ENCODE data around the gene CCND3. TPM values are rescaled to one million over a fixed set of nuclear protein-coding genes. Genes with fewer than 3 reads are reported as not detected.

Gene CCND3
- 159 to 199 TPM (median 189 TPM) in 5 replicates for total RNA-seq (2022; extraction: Qiagen RNA extraction; ENCODE audit: low read depth)

DNA sequence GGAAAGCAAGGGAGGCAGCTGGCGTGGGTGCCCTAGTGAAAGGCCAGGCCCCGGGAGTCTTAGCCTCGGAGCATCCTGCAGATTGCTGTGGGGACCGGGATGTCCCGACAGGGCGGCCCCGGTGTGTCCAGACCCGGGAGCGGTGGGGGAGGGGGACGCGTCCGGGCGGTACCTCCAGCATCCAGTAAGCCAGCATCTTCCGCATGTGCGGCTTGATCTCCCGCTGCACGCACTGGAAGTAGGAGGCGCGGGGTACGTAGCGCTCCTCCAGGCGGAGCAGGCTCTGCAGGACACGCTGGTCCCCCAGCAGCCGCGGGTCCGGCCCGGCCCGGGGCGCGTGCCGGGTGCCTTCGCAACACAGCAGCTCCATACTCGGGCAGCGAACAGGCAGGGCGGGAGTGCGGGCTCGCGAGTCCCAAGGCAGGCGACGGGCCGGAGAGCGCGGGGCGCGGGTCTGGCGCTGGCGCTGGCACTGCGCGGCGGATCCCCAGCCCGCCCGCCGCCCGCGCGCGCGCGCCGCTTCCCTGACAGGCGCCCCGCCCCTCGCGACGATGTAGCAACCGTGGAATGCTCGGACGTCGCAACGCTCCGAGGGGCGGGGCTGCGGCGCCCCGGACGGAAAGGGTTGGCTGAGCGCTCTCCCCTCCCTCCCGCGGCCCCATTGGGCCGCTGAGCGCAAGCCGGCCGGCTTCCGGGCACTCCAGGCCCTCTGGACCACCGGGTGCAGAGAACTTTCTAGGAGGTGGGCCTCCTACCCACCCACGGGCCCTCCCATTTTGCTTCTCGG lies at the start of gene CCND3:
Gene CCND3, minus strand, starts transcription at position 529 of the 787 bp plus-strand sequence. Its CDS starts 159 bp downstream, at position 370.

DNA sequence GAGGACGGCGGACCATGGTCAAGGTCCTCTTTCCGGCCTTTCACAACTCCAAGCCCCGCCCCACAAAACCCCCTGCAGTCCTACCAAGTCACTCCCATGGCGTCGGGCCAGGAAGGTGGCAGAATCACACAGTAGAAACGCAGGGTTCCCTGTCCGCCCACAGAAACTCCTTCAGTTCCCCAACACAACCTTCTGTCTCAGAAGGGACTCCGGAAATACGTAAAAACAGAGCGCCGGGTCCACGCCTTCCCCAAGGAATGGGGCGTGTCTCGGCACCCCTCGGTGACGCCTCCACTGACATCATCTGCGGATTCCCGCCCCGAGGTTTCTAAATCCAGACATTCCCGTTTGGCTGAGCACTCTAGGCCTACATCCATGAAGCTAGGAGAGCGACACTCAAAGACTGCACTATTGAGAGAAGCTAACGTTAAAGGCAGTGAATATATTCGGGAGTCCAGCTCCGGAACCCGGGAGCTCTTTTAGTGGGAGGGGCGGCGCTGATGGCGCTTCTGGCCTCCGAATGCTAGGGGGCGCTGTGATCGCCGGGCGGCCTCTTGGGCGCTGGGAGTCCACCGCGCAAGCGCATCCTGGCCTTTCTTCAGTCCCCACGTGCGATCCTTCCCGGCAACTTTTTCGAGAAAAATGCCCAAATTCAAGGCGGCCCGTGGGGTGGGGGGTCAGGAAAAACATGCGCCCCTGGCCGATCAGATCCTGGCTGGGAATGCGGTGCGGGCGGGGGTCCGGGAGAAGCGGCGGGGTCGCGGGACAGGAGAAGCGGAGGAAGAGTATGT lies 20.5 kb downstream of the CCND3 start, which contains the start of the genes BYSL and MED20:
Gene BYSL, plus strand, starts transcription at position 579 of the 791 bp plus-strand sequence. Its CDS starts 64 bp downstream, at position 643.
Gene MED20, minus strand, starts transcription at position 219 of the 791 bp plus-strand sequence. Its CDS starts 121 bp downstream, at position 98.

DNA sequence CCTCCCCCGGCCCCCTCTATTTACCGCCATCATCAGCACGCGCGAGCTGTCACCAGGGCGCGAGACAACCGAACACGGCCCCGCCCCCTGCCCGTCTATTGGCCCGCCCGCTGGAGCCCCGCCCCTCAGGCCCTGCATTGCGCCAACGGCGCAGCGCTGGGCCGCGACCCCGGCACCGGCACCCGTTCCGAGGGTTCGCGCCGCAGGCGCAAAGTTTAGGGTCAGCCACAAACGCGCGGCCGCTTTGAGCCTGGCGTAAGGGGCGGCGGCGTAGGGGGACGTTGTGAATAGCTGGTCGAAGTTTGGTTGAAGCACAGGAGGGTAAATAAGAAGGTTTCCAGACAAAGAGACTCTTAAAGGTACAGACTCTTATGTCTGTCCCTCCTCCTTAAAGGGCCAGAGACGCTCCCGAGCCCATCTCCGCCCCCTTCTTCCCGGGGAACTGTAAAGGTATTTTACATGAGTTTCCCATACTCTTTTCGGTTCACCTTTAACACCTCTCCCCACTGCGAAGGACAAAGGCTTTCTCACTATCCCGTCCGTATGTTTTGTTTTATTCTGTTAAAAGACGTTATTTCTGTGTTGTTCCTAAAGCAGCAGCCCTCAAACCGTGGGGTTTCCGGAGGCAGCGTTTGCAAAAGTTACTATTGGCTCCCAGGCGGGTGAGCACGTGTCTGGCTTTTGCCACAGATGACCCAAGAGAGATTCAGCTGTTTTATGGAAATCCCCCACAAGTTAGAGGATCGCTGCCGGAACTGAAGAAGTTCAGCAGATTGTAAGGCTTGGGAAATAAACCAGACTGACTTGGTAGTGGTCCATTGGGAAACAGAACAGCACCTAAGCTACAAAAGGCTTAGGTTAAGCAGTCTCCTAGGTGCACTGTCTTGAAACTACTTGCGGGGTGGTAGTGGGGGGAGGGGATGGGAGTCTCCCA lies 46.0 kb downstream of the CCND3 start, which contains the start of gene USP49:
Gene USP49, minus strand, starts transcription at position 76 of the 934 bp plus-strand sequence. CDS start 88,392 bp downstream, outside the sequence.

Other genes with a start within 250 kb of the CCND3 start
- 4.3 to 6.1 TPM (median 5.5 TPM) in 5 replicates for gene TFEB, start 206.2 kb downstream of the CCND3 start, total RNA-seq (2022; extraction: Qiagen RNA extraction; ENCODE audit: low read depth)
- gene PGC, start 194.4 kb downstream of the CCND3 start, total RNA-seq (2022; extraction: Qiagen RNA extraction; ENCODE audit: low read depth), result not detected in 5 replicates
- gene FRS3, start 161.9 kb downstream of the CCND3 start, total RNA-seq (2022; extraction: Qiagen RNA extraction; ENCODE audit: low read depth), result 1.9 to 2.7 TPM (median 2.5 TPM) in 5 replicates
- 0.23 to 0.85 TPM (median 0.60 TPM) in 4 of 5 replicates, not detected in the other for gene PRICKLE4, start 161.0 kb downstream of the CCND3 start, total RNA-seq (2022; extraction: Qiagen RNA extraction; ENCODE audit: low read depth)
- gene TOMM6, start 154.1 kb downstream of the CCND3 start, total RNA-seq (2022; extraction: Qiagen RNA extraction; ENCODE audit: low read depth), result 274 to 318 TPM (median 309 TPM) in 5 replicates
- gene USP49, start 46.4 kb downstream of the CCND3 start, total RNA-seq (2022; extraction: Qiagen RNA extraction; ENCODE audit: low read depth), result 1.1 to 1.9 TPM (median 1.5 TPM) in 5 replicates
- 13.6 to 15.5 TPM (median 15.0 TPM) in 5 replicates for gene MED20, start 20.7 kb downstream of the CCND3 start, total RNA-seq (2022; extraction: Qiagen RNA extraction; ENCODE audit: low read depth)
- 41.1 to 49.0 TPM (median 42.6 TPM) in 5 replicates for gene BYSL, start 20.3 kb downstream of the CCND3 start, total RNA-seq (2022; extraction: Qiagen RNA extraction; ENCODE audit: low read depth)
- gene TAF8, start 108.7 kb upstream of the CCND3 start, total RNA-seq (2022; extraction: Qiagen RNA extraction; ENCODE audit: low read depth), result 12.7 to 13.5 TPM (median 13.1 TPM) in 5 replicates
- gene C6orf132, start 200.8 kb upstream of the CCND3 start, total RNA-seq (2022; extraction: Qiagen RNA extraction; ENCODE audit: low read depth), result 1.1 to 1.3 TPM (median 1.3 TPM) in 5 replicates
- gene GUCA1A, start 231.6 kb upstream of the CCND3 start, total RNA-seq (2022; extraction: Qiagen RNA extraction; ENCODE audit: low read depth), result not detected in 5 replicates

Measured in A549 treated with DMSO at 1 μM for 4 hours (cell line).